ENCODE data around the gene TTC7B.

DNA sequence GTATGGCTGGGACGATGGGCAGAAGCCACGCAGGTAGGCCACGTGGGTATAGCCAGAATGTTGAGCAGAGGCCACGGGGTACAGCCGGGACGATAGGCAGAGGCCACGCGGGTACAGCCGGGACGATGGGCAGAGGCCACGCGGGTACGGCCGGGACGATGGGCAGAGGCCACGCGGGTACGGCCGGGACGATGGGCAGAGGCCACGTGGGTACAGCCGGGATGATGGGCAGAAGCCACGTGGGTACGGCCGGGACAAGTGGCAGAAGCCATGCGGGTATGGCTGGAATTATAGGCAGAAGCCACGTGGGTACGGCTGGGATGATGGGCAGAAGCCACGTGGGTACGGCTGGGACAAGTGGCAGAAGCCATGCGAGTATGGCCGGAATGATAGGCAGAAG lies 195.0 kb downstream of the TTC7B start:
- TF ChIP-seq CTCF (IDR thresholded peaks at IDR 0.05; ENCODE audit: insufficient read depth, low read length) = no peak
- TF ChIP-seq GABPA (IDR thresholded peaks at IDR 0.05; ENCODE audit: low read depth) = no peak
- TF ChIP-seq POLR2AphosphoS5 (IDR thresholded peaks at IDR 0.05; ENCODE audit: low read depth) = no peak

Data from HL-60 (cell line).